ENCODE data around the gene CNNM4.

GRCh38 chr2:96758987-96759386, 1.7 kb upstream of the CNNM4 start:
- TF ChIP-seq CTCF (IDR thresholded peaks at IDR 0.05; ENCODE audit: borderline replicate concordance, extremely low read depth, low read length, poor library complexity, severe bottlenecking) (no peak), EZH2 (IDR thresholded peaks at IDR 0.05; ENCODE audit: borderline replicate concordance, low read depth, low read length, severe bottlenecking) (no peak)

All from DND-41 (cell line).